ENCODE data around the gene HNRNPA3. TPM values are rescaled to one million over a fixed set of nuclear protein-coding genes. Genes with fewer than 3 reads are reported as not detected.

HNRNPA3 gene
- total and polyA plus RNA-seq, 2 of the 13 experiments (the other 11 are each of a cell fraction or from before 2014, with no cell fraction given) = 73.3 to 97.7 TPM

- TF ChIP-seq ATF7 (IDR thresholded peaks at IDR 0.05) (no peak), ATF7 (CRISPR knock-in tag; IDR thresholded peaks at IDR 0.05) (no peak), GABPB1 (CRISPR knock-in tag; IDR thresholded peaks at IDR 0.05) (no peak), CENPX (CRISPR knock-in tag; IDR thresholded peaks at IDR 0.05) (no peak), BRD4 (CRISPR knock-in tag; IDR thresholded peaks at IDR 0.05) (no peak), PRMT3 (CRISPR knock-in tag; IDR thresholded peaks at IDR 0.05; ENCODE audit: borderline replicate concordance, low read depth) (no peak), ZNF737 (CRISPR knock-in tag; IDR thresholded peaks at IDR 0.05; ENCODE audit: borderline replicate concordance) (no peak), CSRNP1 (CRISPR knock-in tag; IDR thresholded peaks at IDR 0.05) (no peak), ATF4 (CRISPR knock-in tag; IDR thresholded peaks at IDR 0.05) (0 out of 4 replicates have a peak, but pooled peaks of 1 of the 2 experiments have one; percentile 18), ZXDC (CRISPR knock-in tag; IDR thresholded peaks at IDR 0.05) (no peak), SRSF1 (optimal IDR thresholded peaks at IDR 0.05; ENCODE audit: low read depth, low read length) (no peak), PAF1 (CRISPR knock-in tag; IDR thresholded peaks at IDR 0.05) (peak; percentile 86; the same call in 1 of the 2 replicates), MEIS2 (CRISPR knock-in tag; IDR thresholded peaks at IDR 0.05) (no peak), NPAS2 (CRISPR knock-in tag; IDR thresholded peaks at IDR 0.05; ENCODE audit: borderline replicate concordance) (no peak), RBAK (CRISPR knock-in tag; IDR thresholded peaks at IDR 0.05) (no peak)
- TF ChIP-seq, protein P1, sequence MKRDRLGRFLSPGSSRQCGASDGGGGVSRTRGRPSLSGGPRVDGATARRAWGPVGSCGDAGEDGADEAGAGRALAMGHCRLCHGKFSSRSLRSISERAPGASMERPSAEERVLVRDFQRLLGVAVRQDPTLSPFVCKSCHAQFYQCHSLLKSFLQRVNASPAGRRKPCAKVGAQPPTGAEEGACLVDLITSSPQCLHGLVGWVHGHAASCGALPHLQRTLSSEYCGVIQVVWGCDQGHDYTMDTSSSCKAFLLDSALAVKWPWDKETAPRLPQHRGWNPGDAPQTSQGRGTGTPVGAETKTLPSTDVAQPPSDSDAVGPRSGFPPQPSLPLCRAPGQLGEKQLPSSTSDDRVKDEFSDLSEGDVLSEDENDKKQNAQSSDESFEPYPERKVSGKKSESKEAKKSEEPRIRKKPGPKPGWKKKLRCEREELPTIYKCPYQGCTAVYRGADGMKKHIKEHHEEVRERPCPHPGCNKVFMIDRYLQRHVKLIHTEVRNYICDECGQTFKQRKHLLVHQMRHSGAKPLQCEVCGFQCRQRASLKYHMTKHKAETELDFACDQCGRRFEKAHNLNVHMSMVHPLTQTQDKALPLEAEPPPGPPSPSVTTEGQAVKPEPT (CRISPR knock-in tag; IDR thresholded peaks at IDR 0.05; ENCODE audit: low read depth) = no peak
- TF ChIP-seq, protein P2, sequence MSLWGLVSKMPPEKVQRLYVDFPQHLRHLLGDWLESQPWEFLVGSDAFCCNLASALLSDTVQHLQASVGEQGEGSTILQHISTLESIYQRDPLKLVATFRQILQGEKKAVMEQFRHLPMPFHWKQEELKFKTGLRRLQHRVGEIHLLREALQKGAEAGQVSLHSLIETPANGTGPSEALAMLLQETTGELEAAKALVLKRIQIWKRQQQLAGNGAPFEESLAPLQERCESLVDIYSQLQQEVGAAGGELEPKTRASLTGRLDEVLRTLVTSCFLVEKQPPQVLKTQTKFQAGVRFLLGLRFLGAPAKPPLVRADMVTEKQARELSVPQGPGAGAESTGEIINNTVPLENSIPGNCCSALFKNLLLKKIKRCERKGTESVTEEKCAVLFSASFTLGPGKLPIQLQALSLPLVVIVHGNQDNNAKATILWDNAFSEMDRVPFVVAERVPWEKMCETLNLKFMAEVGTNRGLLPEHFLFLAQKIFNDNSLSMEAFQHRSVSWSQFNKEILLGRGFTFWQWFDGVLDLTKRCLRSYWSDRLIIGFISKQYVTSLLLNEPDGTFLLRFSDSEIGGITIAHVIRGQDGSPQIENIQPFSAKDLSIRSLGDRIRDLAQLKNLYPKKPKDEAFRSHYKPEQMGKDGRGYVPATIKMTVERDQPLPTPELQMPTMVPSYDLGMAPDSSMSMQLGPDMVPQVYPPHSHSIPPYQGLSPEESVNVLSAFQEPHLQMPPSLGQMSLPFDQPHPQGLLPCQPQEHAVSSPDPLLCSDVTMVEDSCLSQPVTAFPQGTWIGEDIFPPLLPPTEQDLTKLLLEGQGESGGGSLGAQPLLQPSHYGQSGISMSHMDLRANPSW (CRISPR knock-in tag; IDR thresholded peaks at IDR 0.05; ENCODE audit: borderline replicate concordance) = no peak
Observed at GRCh38 chr2:177211576-177212105, 953 bp upstream of the HNRNPA3 start (continued).

Measured in HepG2 (cell line).